TTC549 (cell line): ENCODE data around the gene PPP1R3D.

Source experiments
- FAIRE-seq: peaks from 2 replicates; lab custom pipeline; 2012; peaks lifted over from hg19 to GRCh38; lab: Jason Lieb, UNC

The PPP1R3D gene

GRCh38 chr20:59948212-59948611 lies 8.1 kb upstream of the PPP1R3D start:
- FAIRE-seq: no peak

DNA sequence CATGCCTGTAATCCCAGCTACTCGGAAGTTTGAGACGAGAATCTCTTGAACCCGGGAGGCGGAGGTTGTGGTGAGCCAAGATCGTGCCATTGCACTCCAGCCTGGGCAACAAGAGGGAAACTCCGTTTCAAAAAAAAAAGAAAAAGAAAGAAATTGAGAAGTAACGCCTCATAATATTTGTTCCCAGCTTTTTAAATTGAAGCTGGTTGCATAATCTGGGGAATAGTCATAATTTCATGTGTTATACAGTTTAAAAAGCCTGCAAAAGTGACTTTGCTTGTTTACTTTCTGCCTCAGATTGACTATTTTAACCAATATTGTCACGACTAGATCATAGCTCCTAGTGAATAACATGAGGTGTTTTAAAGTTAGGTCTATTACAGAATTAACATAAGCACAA lies 7.3 kb upstream of the PPP1R3D start:
- no peak for FAIRE-seq

GRCh38 chr20:59945731-59946130 lies 5.6 kb upstream of the PPP1R3D start:
- no peak for FAIRE-seq

- FAIRE-seq: no peak
These were observed 5.1 kb upstream of the PPP1R3D start for GRCh38 chr20:59945175-59945574.

GRCh38 chr20:59944726-59945125 lies 4.6 kb upstream of the PPP1R3D start:
- no peak for FAIRE-seq

DNA sequence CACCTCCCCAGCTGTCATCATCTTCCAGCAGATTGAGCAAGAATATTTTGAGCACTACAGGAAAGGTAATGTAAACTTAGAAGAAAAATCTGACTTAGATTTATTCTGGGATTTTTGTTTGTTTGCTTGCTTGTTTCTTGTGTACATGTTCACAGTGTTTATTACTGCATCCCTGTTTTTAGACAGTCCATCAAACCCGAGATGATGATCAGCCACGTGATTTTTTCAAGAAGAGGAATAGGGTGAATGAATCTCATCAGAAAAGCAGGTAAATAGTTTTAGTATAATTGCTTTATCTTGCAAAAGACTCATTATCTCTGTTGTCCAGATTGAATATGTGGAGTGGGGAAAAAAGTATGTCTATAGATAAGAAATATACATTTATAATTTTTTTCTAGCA lies 2.1 kb upstream of the PPP1R3D start:
- FAIRE-seq: no peak

GRCh38 chr20:59940956-59941294 lies 820 bp upstream of the PPP1R3D start:
- no peak for FAIRE-seq

- FAIRE-seq: no peak
These were observed 301 bp downstream of the PPP1R3D start for GRCh38 chr20:59939879-59940128.

DNA sequence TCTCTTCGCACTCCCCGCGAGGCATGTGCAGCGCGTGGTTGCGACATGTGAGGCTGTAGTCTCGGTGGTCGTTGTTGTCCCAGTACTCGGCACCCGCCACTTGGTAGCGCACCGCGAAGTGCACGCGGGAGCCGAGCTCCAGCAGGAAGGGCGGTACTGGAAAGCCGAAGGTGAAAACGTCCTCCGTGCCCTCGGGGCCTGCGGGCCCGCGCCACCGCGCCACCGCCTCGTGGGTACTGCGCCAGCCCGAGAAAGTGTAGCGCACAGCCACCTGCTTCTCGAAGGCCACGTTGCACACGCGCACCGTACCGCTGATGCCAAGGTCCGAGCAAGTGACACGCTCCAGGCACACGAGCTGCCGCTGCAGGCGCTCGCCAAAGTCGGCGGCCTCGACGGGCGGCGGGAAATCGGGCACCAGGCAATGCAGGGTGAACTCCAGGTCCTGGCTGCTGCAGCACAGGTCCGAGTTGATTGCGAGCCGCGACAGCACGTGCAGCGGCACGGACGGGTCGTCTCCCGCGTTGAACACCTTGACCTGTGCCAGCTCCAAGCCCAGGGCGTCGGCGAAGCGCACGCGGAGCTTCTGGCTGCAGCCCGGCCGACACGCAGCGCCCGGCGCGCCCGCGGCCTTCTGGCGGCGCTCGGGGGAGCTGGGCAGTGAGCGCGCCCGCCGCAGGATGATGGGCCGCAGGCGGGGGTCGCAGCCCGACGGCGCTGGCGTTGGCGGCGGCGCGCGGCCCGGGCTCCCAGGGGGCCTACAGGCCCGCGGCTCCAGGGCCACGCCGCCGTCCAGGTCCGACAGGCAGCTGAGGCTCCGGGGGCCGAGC lies 840 bp downstream of the PPP1R3D start:
- no peak for FAIRE-seq

DNA sequence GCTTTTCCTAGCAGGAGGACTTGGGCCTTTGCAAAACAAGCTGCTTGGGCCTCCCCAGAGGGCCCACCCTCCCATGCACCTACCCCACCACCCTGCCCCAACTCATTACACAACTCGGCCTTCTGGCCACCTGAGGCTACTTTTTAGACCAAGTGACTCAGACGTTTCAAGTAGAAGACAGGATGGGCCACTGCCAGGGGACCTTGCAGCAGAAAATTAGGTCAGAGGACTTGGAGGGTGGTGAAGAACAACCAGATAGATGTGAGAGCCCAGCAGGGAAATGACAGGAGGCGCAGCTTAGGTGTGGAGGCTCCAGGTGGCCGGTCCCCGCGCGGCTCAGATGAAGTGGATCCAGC lies 1.4 kb downstream of the PPP1R3D start:
- no peak for FAIRE-seq

GRCh38 chr20:59938221-59938620 lies 1.9 kb downstream of the PPP1R3D start:
- no peak for FAIRE-seq

DNA sequence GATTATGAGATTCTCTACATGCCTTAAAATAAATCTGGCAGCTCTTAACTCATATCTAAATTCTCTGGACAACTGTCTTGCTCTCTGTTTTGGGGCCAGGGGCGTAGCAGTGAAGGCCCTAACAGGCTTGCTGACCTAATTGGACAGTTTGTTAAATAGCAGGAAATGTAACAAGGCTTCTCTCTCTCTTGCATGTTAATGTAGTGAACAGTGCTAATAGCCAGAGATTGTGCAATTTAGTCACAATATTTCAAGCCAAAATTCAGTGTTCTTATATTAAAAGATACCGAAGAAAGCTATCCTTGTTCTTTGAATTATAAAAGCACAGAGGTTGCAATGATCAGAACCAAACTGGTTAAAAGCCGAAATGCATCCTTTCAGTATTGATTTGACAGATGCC lies 3.0 kb downstream of the PPP1R3D start:
- no peak for FAIRE-seq

GRCh38 chr20:59936409-59936808 lies 3.7 kb downstream of the PPP1R3D start:
- no peak for FAIRE-seq

GRCh38 chr20:59935457-59936185 lies 4.5 kb downstream of the PPP1R3D start:
- FAIRE-seq: no peak

- no peak for FAIRE-seq
These were observed 6.1 kb downstream of the PPP1R3D start for GRCh38 chr20:59933849-59934585.

- FAIRE-seq: no peak
These were observed 6.7 kb downstream of the PPP1R3D start, which contains the start of gene SYCP2 for GRCh38 chr20:59933296-59933848. Gene SYCP2, minus strand, starts transcription at chr20:59933637. Its CDS starts 11,224 bp downstream, at chr20:59922413.

DNA sequence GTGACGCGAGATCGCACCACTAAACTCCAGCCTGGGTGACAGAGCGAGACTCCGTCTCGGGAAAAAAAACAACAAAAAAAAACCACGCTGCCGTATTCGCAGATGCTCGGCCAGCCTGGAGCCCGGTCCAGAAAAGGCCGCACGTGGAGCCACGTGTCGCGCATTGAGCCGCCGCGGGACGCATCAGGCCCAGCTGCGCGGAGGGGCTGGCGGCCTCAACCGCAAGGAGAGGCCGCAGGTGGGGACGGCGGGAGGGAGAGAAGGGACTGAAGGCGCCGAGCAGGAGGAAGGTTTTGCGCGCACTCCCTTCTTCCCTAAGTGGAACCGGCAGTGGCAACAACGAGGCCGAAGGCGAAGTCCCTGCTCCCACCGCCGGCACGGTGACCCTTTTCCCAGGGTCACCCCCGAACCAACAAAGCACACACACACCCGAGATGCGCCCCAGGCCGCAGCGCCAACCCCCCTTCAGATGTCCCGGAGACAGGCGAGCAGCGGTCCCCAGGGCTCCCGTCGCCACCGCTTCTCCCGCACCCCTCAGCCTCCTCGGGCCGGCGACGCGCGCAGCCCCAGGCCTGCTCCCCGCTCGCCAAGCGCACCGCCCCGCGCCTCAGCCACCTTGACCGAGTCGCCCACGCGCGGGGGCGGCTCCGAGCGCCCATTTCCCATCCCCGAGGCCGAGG lies 7.3 kb downstream of the PPP1R3D start:
- FAIRE-seq: no peak

DNA sequence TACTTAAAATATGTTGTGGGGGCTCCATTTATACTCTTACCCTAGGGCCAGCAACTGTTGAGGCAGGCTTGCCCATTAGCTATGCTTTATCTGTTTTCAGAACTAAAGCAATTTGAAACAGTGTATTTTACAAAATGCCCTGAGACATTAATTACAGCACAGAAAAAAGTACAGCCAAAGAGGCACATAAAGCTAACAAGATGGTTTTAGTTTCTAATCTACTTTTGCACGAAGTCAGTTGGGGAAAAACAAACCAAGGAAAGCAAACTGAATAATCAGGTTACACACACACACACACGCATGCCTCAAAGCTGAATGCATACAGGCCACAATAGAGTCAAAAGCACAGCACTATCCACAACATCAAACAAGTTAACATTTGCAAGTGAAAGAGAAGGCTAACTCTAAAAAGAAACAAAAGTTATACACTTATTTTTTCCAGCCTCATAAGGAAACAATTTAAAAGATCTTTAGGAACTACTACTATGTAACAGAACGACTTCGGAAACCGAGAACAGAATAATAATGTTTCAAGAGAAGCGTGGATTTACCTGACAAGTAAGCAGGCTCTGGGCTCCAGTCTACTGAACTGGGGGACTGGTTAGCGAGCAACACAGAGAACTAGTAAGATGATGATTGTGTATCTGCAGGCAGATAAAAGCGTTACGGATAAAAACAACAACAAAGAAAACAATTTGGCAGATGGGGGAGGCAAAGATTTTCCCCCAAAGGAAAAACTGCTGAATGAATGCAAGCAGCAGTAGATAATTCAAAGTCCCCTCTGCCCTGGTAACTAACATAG lies 8.4 kb downstream of the PPP1R3D start:
- no peak for FAIRE-seq

DNA sequence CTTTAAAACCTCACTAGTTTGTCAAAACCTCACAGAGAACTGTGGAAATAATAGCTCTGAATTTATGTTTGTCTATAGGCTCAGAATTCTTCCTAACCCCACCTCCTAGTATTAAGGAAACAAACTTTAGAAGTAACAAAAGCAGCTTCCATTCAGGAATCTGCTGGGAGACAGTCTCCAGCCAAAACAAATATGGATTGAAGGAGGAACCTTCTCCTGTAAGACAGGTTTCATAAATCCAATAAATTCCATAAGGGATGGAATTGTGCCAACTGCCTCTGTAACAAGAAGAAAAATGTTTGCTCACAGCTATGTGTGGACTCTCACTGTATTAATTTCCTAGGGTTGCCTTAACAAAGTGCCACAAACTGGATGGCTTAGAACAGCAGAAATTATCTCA lies 14.2 kb downstream of the PPP1R3D start:
- FAIRE-seq: no peak

DNA sequence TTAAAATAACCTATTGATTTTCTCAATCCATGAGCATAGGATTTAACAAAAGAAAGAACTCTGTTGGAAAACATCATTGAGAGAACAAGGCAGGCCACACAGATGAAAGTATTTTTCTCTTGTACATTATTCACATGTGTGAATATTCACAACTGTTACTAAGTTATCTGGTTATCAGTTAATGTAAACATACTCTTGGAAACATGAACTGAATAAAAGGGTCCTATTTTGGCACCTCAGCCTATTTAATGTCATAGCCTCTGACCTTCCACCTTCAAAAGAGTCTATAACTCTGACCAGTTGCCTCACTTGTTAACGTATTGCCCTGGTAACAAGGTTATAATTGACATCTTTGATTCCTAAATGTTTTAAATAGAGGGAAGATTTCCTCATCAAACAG lies 14.7 kb downstream of the PPP1R3D start:
- FAIRE-seq: no peak

GRCh38 chr20:59923514-59923913 lies 16.6 kb downstream of the PPP1R3D start:
- FAIRE-seq: no peak

GRCh38 chr20:59920944-59921343 lies 19.2 kb downstream of the PPP1R3D start:
- FAIRE-seq: no peak
